GM12865 (cell line): ENCODE measurements around the gene ADIG.
"Not testable (repeated sequence)": the region's sequence is repeated elsewhere in the genome, so short reads cannot be mapped to it uniquely, and the experiment has no call there.

ENCODE experiments used
- DNase-seq: peaks from one replicate; pipeline ENCODE4 v3.0.0; 2010; ENCODE audit warnings: low read depth
- H3K4me3 ChIP-seq: 2 replicates; pipeline ENCODE4 v1.5.1; 2011; ENCODE audit warnings: mild to moderate bottlenecking, low read depth, low read length, control low read depth
- CTCF ChIP-seq: IDR thresholded peaks from 2 replicates; pipeline ENCODE4 v1.5.1; 2011; ENCODE audit warnings: low read length, control low read depth, low read depth, inconsistent platforms; ENCODE audit not compliant: insufficient read depth; ENCODE audit errors: missing control alignments

The ADIG gene

GRCh38 chr20:38590676-38591473 is 9.9 kb downstream of the ADIG start:
- no peak for DNase-seq
- no peak for TF ChIP-seq CTCF
- H3K4me3 ChIP-seq = no peak overlapping the region

DNA sequence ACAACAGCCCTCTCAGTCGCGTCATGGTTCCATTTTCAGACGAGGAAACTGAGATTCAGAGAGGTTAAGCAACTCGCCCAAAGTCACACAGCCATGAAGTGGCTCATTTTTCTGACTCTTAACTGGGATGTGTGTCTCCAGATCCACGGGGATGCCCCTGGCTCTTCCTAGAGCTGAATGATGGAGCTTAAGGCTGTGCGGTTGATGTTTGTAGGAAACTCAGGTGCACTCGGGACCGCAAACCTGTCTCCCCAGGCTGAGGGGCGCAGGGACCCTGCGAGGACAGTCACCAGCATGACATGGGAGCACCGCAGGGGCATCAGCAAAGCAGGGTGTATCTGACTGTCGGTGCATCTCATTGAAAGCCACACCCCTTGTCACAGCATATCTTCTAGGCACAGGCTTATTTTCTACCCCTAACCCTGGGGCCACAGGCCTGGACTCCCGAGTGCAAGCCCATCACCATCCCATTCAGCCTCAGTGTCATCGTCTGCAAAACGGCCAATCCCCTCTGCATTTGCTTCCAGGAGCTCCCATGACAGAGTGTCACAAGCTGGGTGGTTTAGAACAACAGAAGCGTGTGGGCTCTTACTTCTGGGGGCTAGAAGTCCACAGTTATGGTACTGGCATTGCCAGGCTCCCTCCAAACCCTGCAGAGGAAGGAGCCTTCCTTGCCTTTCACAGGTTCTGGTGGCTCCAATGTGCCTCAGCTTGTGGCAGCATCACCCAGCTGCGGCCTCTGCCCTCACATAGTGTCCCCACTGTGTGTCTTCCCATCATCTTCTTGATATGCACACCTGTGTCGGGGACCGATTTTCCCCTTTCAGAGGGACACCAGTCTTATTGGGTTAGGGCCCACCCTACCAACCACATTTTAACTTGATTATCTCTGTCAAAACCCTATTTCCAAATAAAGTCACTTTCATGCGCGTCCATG is 10.7 kb downstream of the ADIG start:
- H3K4me3 ChIP-seq = no peak overlapping the region
- DNase-seq = no peak
- no peak for TF ChIP-seq CTCF

GRCh38 chr20:38592411-38592790 is 11.4 kb downstream of the ADIG start:
- DNase-seq, H3K4me3 ChIP-seq: not testable (repeated sequence)

GRCh38 chr20:38594281-38594680 is 13.3 kb downstream of the ADIG start:
- not testable (repeated sequence) for DNase-seq

DNA sequence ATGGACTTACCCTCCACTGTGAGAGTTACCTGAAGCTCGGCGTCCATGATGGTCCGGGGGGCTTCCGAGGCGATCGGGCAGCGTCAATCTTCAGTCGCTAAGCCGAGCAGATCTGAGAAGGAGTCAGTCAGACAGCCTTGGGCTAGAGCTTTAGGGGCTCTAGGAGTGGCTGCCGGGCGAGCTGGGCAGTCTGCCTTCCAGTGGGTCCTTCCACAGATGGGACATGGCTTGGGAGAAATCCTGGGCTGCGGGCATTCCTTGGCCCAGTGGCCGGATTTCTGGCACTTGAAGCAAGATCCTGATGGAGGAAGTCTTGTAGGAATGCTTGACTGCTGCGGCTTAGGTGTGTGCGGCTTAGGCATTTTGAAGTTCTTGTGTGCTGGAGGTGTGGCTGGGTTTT is 14.9 kb downstream of the ADIG start:
- not testable (repeated sequence) for DNase-seq, H3K4me3 ChIP-seq

More at GRCh38 chr20:38594281-38594680, 13.3 kb downstream of the ADIG start:
- not testable (repeated sequence) for H3K4me3 ChIP-seq

DNA sequence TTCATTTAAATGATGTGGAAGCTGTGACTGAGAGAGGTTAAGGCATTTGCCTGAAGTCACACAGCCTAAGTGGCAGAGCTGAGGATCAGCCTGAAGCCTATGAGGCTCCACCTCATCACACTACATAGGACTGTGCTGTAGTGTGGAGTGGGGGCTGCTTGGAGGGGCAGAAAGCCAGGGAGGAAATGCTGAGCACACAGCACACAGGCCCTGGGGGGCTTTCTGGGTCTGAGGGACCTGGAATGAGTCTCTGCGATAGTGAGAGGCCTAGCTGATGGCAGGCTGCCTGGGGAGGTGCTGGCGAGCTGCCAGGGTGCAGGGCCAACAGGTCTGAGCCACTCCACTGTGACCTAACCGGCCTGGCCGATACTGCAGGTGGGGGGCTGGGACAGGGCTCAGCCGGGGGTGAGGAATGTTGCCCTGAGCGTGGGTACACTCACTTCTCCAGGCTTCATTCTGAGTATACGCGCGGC is 18.4 kb downstream of the ADIG start:
- DNase-seq = no peak
- no peak overlapping the region for H3K4me3 ChIP-seq
- no peak for TF ChIP-seq CTCF

GRCh38 chr20:38600057-38600456 is 19.1 kb downstream of the ADIG start:
- no peak overlapping the region for H3K4me3 ChIP-seq
- no peak for TF ChIP-seq CTCF
- DNase-seq = no peak
